Progenitor cell of endocrine pancreas (in vitro differentiated cells): ENCODE results near the gene AP1M2. TPM values are rescaled to one million over a fixed set of nuclear protein-coding genes. Genes with fewer than 3 reads are reported as not detected.

Experiments
- DNase-seq: peaks from one replicate; pipeline ENCODE4 v3.0.0; 2021; ENCODE audit warnings: low spot score; ENCODE audit not compliant: unreplicated experiment
- H3K27ac Mint-ChIP-seq: 2 replicates; pipeline ENCODE4 v1.8.0; 2021; ENCODE audit warnings: mild to moderate bottlenecking, moderate library complexity, mixed read lengths
- H3K27me3 Mint-ChIP-seq: 2 replicates; pipeline ENCODE4 v1.8.0; 2021; ENCODE audit warnings: mixed read lengths
- H3K36me3 Mint-ChIP-seq: 2 replicates; pipeline ENCODE4 v1.8.0; 2022; ENCODE audit warnings: mixed read lengths; ENCODE audit not compliant: insufficient read depth
- H3K4me1 Mint-ChIP-seq: 2 replicates; pipeline ENCODE4 v1.8.0; 2021; ENCODE audit warnings: low read depth, mixed read lengths
- H3K4me3 Mint-ChIP-seq: 2 replicates; pipeline ENCODE4 v1.8.0; 2021; ENCODE audit warnings: low read depth, mild to moderate bottlenecking, moderate library complexity, mixed read lengths
- H3K9me3 Mint-ChIP-seq: 2 replicates; pipeline ENCODE4 v1.8.0; 2021; ENCODE audit warnings: low read depth, mixed read lengths
- total RNA-seq: library from RNA; stranded (reverse); gene quantifications from 2 replicates; pipeline ENCODE4 v1.2.1, GENCODE V29; 2021
- TF ChIP-seq, protein P1 (sequence below): fragments of 200-600 bp; sonication (generic); IDR thresholded peaks from one replicate; pipeline ENCODE4 v1.5.0; 2021; ENCODE audit warnings: antibody characterized with exemption, mild to moderate bottlenecking; ENCODE audit not compliant: unreplicated experiment

Gene AP1M2
- total RNA-seq, 1 donor from 2014 or later, result 110 TPM

DNA sequence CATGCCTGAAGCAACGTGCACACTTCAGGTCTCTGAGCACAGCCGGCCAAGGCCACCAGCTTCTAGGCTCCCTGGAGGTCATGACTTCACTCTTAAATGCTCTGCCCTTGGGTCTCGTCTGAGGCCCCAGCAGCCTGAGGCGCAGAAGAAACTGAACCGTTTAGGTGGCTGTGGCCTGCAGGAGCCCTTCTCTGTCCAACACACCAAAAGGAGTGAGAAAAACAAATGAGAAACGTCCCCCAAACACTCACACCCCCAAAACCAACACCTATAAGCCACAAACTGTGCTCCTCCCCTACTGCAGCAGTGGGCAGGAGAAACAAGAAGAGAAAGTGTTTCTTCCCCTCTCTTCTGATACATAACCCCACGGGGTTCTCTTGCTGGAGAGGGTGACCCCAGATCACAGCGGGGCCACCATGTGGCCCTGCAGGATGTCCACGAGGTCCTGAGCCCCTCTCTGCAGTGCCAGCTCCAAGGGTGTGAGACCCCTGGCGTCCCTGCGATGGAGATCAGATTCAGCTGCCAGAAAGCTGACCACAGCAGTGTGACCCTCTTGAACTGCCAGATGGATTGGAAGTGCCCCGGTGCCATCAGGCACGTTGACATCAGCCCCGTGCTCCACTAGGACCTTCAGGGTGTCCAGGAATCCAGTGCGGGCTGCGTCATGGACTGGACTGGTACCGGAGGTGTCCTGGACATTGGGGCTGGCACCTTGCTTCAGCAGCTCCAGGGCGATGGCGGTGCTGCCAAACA lies 20.3 kb downstream of the AP1M2 start:
- Mint-ChIP-seq H3K27ac (peak overlapping the region; percentile 49), H3K36me3 (no peaks in the 10 kb centered on the region), H3K4me3 (peak overlapping the region; percentile 93), H3K27me3 (peaks cover 9% of the 10 kb centered on the region), H3K4me1 (peaks cover 26% of the 10 kb centered on the region), H3K9me3 (no peaks in the 10 kb centered on the region)
- TF ChIP-seq, protein P1, sequence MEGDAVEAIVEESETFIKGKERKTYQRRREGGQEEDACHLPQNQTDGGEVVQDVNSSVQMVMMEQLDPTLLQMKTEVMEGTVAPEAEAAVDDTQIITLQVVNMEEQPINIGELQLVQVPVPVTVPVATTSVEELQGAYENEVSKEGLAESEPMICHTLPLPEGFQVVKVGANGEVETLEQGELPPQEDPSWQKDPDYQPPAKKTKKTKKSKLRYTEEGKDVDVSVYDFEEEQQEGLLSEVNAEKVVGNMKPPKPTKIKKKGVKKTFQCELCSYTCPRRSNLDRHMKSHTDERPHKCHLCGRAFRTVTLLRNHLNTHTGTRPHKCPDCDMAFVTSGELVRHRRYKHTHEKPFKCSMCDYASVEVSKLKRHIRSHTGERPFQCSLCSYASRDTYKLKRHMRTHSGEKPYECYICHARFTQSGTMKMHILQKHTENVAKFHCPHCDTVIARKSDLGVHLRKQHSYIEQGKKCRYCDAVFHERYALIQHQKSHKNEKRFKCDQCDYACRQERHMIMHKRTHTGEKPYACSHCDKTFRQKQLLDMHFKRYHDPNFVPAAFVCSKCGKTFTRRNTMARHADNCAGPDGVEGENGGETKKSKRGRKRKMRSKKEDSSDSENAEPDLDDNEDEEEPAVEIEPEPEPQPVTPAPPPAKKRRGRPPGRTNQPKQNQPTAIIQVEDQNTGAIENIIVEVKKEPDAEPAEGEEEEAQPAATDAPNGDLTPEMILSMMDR, result no peak
- no peak for DNase-seq

DNA sequence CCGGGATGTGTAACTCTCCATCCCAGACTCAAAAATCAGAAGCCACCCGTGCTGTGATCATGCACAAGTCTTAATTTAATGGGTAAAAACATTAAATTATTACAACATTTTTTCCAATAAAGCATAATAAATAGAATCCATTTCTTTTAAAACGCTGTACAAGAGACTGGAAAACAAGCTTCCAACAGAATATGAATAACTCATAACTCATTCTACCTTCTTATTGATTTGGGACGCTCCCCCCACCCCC lies 20.8 kb downstream of the AP1M2 start:
- DNase-seq, result no peak
- TF ChIP-seq, protein P1, result no peak
- peak overlapping the region; percentile 93 for H3K4me3 Mint-ChIP-seq
- H3K27ac Mint-ChIP-seq, result peak overlapping the region; percentile 49
- H3K27me3 Mint-ChIP-seq, result peaks cover 9% of the 10 kb centered on the region
- H3K4me1 Mint-ChIP-seq, result peaks cover 26% of the 10 kb centered on the region
- no peaks in the 10 kb centered on the region for H3K9me3 Mint-ChIP-seq
- H3K36me3 Mint-ChIP-seq, result no peaks in the 10 kb centered on the region

DNA sequence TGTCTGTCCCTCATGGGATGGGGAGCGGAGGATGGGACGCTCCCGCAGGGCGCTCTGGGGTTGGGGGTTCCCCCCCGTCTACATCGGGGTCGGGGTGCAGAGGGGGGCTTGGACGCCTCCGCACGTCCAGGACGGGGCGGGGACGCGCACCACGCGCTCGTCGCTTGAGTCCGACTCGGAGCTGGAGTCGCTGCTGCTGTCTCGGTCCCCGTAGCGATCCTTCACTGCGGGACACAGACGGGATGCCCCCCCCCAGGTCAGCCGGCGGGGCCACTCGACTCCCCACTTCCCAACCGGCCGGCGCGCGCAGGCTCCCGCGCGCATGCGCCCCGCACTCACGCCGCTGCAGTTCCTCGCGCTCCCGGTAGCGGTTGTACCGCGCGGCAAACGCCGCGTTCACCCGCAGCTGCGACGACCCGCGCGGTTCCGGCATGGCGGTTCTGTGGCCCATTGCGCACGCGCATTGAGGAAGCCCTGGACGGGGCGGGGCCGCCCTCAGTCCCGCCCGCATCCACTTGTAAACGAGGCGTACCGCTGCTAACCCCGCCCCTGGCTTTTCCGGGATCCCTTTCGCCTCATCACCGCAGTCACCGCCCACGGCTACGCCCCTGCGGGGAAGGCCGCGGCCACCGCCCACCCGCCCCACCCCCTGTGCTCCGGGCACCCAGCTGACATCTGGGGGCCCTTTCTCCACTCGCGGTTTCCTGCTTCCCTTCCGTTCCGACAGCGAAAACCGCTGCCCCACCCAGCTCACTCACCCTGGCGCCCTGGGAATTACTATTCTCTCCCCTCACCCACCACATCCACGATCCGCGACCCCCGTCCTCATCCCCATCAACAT lies 21.3 kb downstream of the AP1M2 start, which contains the start of gene KRI1:
Gene KRI1, minus strand, starts transcription at position 444 of the 841 bp plus-strand sequence. Its CDS starts 11 bp downstream, at position 433.
- TF ChIP-seq, protein P1, result peak; percentile 57
- peak; percentile 97 for DNase-seq
- H3K36me3 Mint-ChIP-seq, result no peaks in the 10 kb centered on the region
- peaks cover 9% of the 10 kb centered on the region for H3K27me3 Mint-ChIP-seq
- peak within 1 kb of the TSS; percentile 93 for H3K4me3 Mint-ChIP-seq
- H3K4me1 Mint-ChIP-seq, result peaks cover 26% of the 10 kb centered on the region
- no peaks in the 10 kb centered on the region for H3K9me3 Mint-ChIP-seq
- H3K27ac Mint-ChIP-seq, result peak within 1 kb of the TSS; percentile 95

DNA sequence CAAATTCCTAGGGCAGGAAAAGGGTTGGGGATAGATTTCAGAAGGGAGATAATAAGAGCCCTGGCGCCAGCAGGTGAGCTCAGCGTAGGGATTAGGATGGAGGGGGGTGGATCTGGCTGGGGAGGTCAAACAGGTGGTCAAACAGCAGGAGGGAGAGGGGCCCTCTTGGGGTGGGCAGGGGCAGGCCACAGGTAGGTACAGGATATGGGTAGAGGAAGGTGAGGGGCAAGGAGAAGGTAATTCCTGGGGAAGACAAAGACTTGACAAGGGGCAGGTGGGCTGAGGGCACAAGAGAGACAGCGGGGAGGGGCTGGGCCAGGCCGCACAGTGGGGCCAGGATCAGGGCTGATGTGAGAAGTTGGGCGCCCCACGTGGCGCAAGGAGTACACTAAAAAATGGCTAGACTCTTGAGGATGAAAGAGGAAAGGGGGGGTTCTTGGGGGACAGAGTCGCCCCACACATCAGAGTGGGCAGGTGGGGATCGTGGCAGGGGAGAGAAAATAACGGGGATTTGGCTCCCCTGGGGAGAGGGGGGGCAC lies 22.0 kb downstream of the AP1M2 start:
- TF ChIP-seq, protein P1, result no peak
- peak overlapping the region; percentile 95 for H3K27ac Mint-ChIP-seq
- DNase-seq, result peak; percentile 34
- H3K4me1 Mint-ChIP-seq, result peaks cover 26% of the 10 kb centered on the region
- H3K4me3 Mint-ChIP-seq, result peak overlapping the region; percentile 93
- no peaks in the 10 kb centered on the region for H3K9me3 Mint-ChIP-seq
- H3K27me3 Mint-ChIP-seq, result peaks cover 9% of the 10 kb centered on the region
- peaks cover 1% of the 10 kb centered on the region for H3K36me3 Mint-ChIP-seq

DNA sequence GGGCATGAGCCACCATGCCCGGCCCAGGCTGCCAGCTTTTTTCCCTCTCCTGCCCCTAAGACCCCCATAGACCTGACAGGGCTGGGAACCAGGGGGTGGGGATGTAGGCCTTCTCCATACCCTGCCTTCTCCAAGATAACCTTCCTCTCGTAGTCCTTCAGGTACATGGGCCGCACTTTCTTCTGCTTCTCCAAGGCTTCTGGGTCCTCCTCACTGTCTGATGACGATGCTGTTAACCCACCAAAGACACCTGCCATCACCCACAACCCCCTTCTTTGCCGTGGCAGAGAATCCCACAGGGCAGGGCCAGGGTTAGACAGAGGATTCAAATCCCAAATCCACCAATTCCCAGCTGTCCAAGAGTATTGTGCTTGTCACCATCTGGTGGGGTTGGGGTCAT lies 24.5 kb downstream of the AP1M2 start:
- H3K27me3 Mint-ChIP-seq, result peaks cover 9% of the 10 kb centered on the region
- TF ChIP-seq, protein P1, result no peak
- no peak overlapping the region for H3K4me3 Mint-ChIP-seq
- peaks cover 15% of the 10 kb centered on the region for H3K4me1 Mint-ChIP-seq
- no peak overlapping the region for H3K27ac Mint-ChIP-seq
- DNase-seq, result no peak
- peaks cover 5% of the 10 kb centered on the region for H3K36me3 Mint-ChIP-seq
- H3K9me3 Mint-ChIP-seq, result no peaks in the 10 kb centered on the region
